CD8-positive, alpha-beta memory T cell (primary cell): ENCODE data around the gene APOC4. TPM values are rescaled to one million over a fixed set of nuclear protein-coding genes. Genes with fewer than 3 reads are reported as not detected.
A peak's percentile ranks its signal among the peaks of the same experiment; 100 is the strongest.
"Not testable (repeated sequence)": the region's sequence is repeated elsewhere in the genome, so short reads cannot be mapped to it uniquely, and the experiment has no call there.

Experiments
- CTCF ChIA-PET: fragments of 350-600 bp; sonication (Branson Sonifier 250); formaldehyde crosslinking; loops from one replicate; lab custom pipeline; 2021; ENCODE audit warnings: antibody characterized with exemption; lab: Charles Lee
- POLR2A ChIA-PET: fragments of 350-600 bp; sonication (Branson Sonifier 250); formaldehyde crosslinking; loops from one replicate; lab custom pipeline; 2021; ENCODE audit warnings: antibody characterized with exemption; lab: Charles Lee
- DNase-seq, 5 donors: peaks; one replicate each; pipeline versions ENCODE4 v3.0.0 to v3.0.0-alpha.2; 2020 to 2022; ENCODE audit warnings: mixed read lengths in 1 of 5
- H3K27ac ChIP-seq: one replicate; pipeline ENCODE4 v1.7.0; 2013; ENCODE audit warnings: low read depth, mild to moderate bottlenecking, low read length, moderate library complexity
- H3K27me3 ChIP-seq: 2 replicates; pipeline ENCODE4 v1.7.0; 2013; ENCODE audit warnings: low read length, mild to moderate bottlenecking; ENCODE audit not compliant: insufficient read depth, poor library complexity, severe bottlenecking
- H3K36me3 ChIP-seq: 2 replicates; pipeline ENCODE4 v1.7.0; 2013; ENCODE audit warnings: mild to moderate bottlenecking, low read length, moderate library complexity; ENCODE audit not compliant: insufficient read depth
- H3K4me1 ChIP-seq: 2 replicates; pipeline ENCODE4 v1.7.0; 2013; ENCODE audit warnings: mild to moderate bottlenecking, low read length, moderate library complexity; ENCODE audit not compliant: insufficient read depth
- H3K4me3 ChIP-seq: 2 replicates; pipeline ENCODE4 v1.7.0; 2013; ENCODE audit warnings: mild to moderate bottlenecking, low read length
- H3K9me3 ChIP-seq: 2 replicates; pipeline ENCODE4 v1.7.0; 2013; ENCODE audit warnings: mild to moderate bottlenecking, low read length
- H3K27ac Mint-ChIP-seq, 8 donors: one replicate each; pipeline ENCODE4 v1.8.0; 2020 to 2021; ENCODE audit warnings: mixed read lengths in 8 of 8, mild to moderate bottlenecking in 6 of 8, inconsistent platforms in 3 of 8, moderate library complexity in 3 of 8
- H3K27me3 Mint-ChIP-seq, 2 donors: one replicate each; pipeline ENCODE4 v1.8.0; 2020 to 2021; ENCODE audit warnings: mixed read lengths in 2 of 2, mild to moderate bottlenecking in 1 of 2, moderate library complexity in 1 of 2
- H3K36me3 Mint-ChIP-seq, 3 donors: one replicate each; pipeline ENCODE4 v1.8.0; 2020 to 2021; ENCODE audit warnings: mixed read lengths in 3 of 3, inconsistent platforms in 1 of 3, mild to moderate bottlenecking in 1 of 3
- H3K4me1 Mint-ChIP-seq, 3 donors: one replicate each; pipeline ENCODE4 v1.8.0; 2020 to 2021; ENCODE audit warnings: mixed read lengths in 3 of 3, inconsistent platforms in 1 of 3, mild to moderate bottlenecking in 1 of 3
- H3K4me3 Mint-ChIP-seq, 7 donors: one replicate each; pipeline ENCODE4 v1.8.0; 2020 to 2021; ENCODE audit warnings: mixed read lengths in 7 of 7, mild to moderate bottlenecking in 6 of 7, moderate library complexity in 4 of 7, inconsistent platforms in 2 of 7
- H3K9me3 Mint-ChIP-seq, 5 donors: one replicate each; pipeline ENCODE4 v1.8.0; 2020 to 2022; ENCODE audit warnings: mixed read lengths in 5 of 5, mild to moderate bottlenecking in 3 of 5, moderate library complexity in 2 of 5, inconsistent platforms in 1 of 5
- polyA plus RNA-seq: library from polyadenylated mRNA; unstranded; fragments of 300-500 nt; fragmentation: Illumina TruSeq; gene quantifications from one replicate; pipeline ENCODE4 v1.2.3, GENCODE V29; 2021
- total RNA-seq, 2 experiments: library from RNA; stranded (reverse); gene quantifications; one replicate each; pipeline ENCODE4 v1.2.3, GENCODE V29; 2021

Gene APOC4
- total and polyA plus RNA-seq, 3 experiments from 2014 or later, result not detected

DNA sequence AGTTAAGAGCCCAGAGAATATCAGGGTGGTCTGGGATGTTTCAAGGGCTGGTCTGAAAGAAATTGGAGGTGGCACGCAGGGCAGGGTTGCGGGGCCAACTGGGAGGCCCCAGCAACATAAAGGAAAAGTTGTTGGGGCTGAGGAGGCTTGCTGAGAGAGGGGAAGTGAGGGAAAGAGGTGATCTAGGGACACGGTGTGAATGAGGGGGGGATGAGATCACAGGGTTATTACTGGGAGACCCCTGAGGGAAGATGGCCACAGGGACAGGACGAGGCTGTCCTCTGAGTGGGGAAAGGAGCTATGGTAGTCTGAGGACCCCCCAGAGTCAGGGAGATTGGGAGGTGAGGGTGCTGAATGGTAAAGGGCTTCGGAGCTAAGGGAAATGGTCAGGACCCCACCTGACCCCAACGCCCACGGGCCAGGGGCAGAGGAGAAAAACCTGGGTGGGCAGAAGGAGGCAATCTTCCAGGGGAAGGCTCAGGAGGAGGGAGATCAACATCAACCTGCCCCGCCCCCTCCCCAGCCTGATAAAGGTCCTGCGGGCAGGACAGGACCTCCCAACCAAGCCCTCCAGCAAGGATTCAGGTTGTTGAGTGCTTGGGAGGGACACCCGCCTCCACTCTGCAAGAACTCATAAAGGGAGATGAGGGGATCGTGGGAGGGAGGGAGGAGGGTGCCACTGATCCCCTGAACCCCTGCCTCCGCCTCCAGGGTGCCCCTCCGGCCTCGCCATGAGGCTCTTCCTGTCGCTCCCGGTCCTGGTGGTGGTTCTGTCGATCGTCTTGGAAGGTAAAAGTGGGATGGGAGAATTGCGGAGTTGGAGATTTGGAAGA lies 15.6 kb upstream of the APOC4 start:
- H3K4me3 ChIP-seq, POLR2A ChIA-PET, H3K36me3 ChIP-seq, H3K9me3 Mint-ChIP-seq, H3K27ac Mint-ChIP-seq, H3K27ac ChIP-seq, H3K4me1 Mint-ChIP-seq, H3K4me1 ChIP-seq, DNase-seq, H3K36me3 Mint-ChIP-seq, H3K9me3 ChIP-seq: not testable (repeated sequence)
- CTCF ChIA-PET, result interaction anchor here (0.6 to 1.4 kb wide), 2 partner anchors 11 to 26 kb away, joined by 3 to 4 read pairs; no protein-coding TSS in a partner anchor
- H3K4me3 Mint-ChIP-seq, result peak overlapping the region in 4 of 7 donors; percentile 41 to 57 (median 50)
- H3K27me3 ChIP-seq, result peaks cover 10% of the 10 kb centered on the region
- peaks cover 12 to 33% of the 10 kb centered on the region in 2 donors for H3K27me3 Mint-ChIP-seq

GRCh38 chr19:44927746-44928145 lies 14.3 kb upstream of the APOC4 start:
- no peaks in the 10 kb centered on the region for H3K9me3 Mint-ChIP-seq
- no peak overlapping the region for H3K27ac ChIP-seq
- no peak overlapping the region for H3K27ac Mint-ChIP-seq
- no peak overlapping the region for H3K4me3 Mint-ChIP-seq
- no peaks in the 10 kb centered on the region for H3K36me3 Mint-ChIP-seq
- no peaks in the 10 kb centered on the region for H3K4me1 ChIP-seq
- peaks cover 12 to 33% of the 10 kb centered on the region in 2 donors for H3K27me3 Mint-ChIP-seq
- peaks cover 0 to 5% (median 4%) of the 10 kb centered on the region in 3 donors for H3K4me1 Mint-ChIP-seq
- CTCF ChIA-PET, result no interaction called here
- POLR2A ChIA-PET, result no interaction called here
- no peak for DNase-seq
- no peaks in the 10 kb centered on the region for H3K9me3 ChIP-seq
- H3K4me3 ChIP-seq, result no peak overlapping the region
- H3K27me3 ChIP-seq, result peaks cover 10% of the 10 kb centered on the region
- no peaks in the 10 kb centered on the region for H3K36me3 ChIP-seq

GRCh38 chr19:44930088-44930487 lies 11.9 kb upstream of the APOC4 start:
- Histone ChIP-seq H3K4me1 (no peaks in the 10 kb centered on the region), H3K4me3 (no peak overlapping the region), H3K27me3 (peaks cover 10% of the 10 kb centered on the region), H3K9me3 (no peaks in the 10 kb centered on the region), H3K36me3 (no peaks in the 10 kb centered on the region), H3K27ac (no peak overlapping the region)
- Mint-ChIP-seq H3K4me3 (no peak overlapping the region), H3K9me3 (no peaks in the 10 kb centered on the region), H3K27ac (no peak overlapping the region), H3K36me3 (no peaks in the 10 kb centered on the region), H3K27me3 (peaks cover 12 to 25% of the 10 kb centered on the region in 2 donors), H3K4me1 (peaks cover 0 to 5% (median 4%) of the 10 kb centered on the region in 3 donors)
- ChIA-PET CTCF (no interaction called here), POLR2A (no interaction called here)
- DNase-seq, result no peak

- Mint-ChIP-seq H3K36me3 (no peaks in the 10 kb centered on the region), H3K27me3 (peaks cover 5 to 11% of the 10 kb centered on the region in 2 donors), H3K4me1 (peaks cover 0 to 5% (median 4%) of the 10 kb centered on the region in 3 donors), H3K4me3 (no peak overlapping the region), H3K9me3 (no peaks in the 10 kb centered on the region), H3K27ac (no peak overlapping the region)
- ChIA-PET POLR2A (no interaction called here), CTCF (no interaction called here)
- Histone ChIP-seq H3K27ac (no peak overlapping the region), H3K4me1 (no peaks in the 10 kb centered on the region), H3K36me3 (no peaks in the 10 kb centered on the region), H3K27me3 (peaks cover 9% of the 10 kb centered on the region), H3K4me3 (no peak overlapping the region), H3K9me3 (no peaks in the 10 kb centered on the region)
- DNase-seq, result no peak
Measured at GRCh38 chr19:44931541-44931940, 10.5 kb upstream of the APOC4 start.

DNA sequence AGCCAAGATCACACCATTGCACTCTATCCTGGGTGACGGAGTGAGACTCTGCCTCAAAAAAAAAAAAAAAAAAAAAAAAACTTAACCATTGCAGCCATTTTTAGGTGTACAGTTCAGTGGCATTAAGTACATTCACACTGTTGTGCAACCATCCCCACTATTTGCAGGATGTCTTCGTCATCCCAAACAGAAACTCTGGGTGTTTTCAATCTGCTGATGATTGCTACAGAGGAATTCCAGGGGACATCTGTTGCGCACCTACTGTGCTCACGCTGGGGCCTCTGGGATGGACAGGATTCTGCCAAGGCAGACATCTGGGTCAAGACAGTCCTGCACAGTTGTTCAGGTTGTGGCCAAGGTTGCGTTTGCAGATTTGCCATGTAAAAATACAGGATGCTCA lies 2.4 kb upstream of the APOC4 start:
- no peaks in the 10 kb centered on the region for H3K4me1 Mint-ChIP-seq
- H3K4me3 Mint-ChIP-seq, result no peak overlapping the region
- peaks cover 2 to 7% of the 10 kb centered on the region in 2 donors for H3K27me3 Mint-ChIP-seq
- Histone ChIP-seq H3K4me1 (no peaks in the 10 kb centered on the region), H3K9me3 (no peaks in the 10 kb centered on the region), H3K27me3 (no peaks in the 10 kb centered on the region), H3K27ac (no peak overlapping the region), H3K36me3 (no peaks in the 10 kb centered on the region), H3K4me3 (no peak overlapping the region)
- ChIA-PET POLR2A (no interaction called here), CTCF (no interaction called here)
- DNase-seq, result no peak
- H3K27ac Mint-ChIP-seq, result no peak overlapping the region
- H3K9me3 Mint-ChIP-seq, result no peaks in the 10 kb centered on the region
- no peaks in the 10 kb centered on the region for H3K36me3 Mint-ChIP-seq

DNA sequence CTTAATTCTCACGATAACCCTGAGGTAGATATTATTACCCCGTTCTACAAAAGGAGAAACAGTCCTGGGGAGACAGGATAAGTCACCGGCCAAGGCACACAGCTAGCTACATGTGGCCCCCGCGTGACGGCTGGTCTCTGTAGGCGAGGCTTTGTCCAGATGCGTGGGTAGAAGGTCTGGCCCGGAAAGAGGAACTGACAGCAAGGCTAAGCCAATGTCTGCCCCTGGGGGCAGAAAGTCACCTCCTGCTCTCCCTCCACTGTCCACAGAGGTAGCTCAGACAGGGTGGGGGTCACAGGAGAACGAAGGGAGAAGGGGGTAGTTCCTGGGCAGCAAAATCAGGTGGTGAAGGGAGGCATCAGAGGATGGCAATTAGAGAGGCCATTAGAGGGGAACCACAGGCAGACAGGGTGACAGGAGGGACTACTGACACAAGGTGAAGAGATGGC lies 1.8 kb downstream of the APOC4 start:
- ChIA-PET CTCF (no interaction called here), POLR2A (no interaction called here)
- Histone ChIP-seq H3K27me3 (no peaks in the 10 kb centered on the region), H3K4me3 (no peak overlapping the region), H3K9me3 (no peaks in the 10 kb centered on the region), H3K36me3 (no peaks in the 10 kb centered on the region), H3K4me1 (no peaks in the 10 kb centered on the region), H3K27ac (no peak overlapping the region)
- Mint-ChIP-seq H3K9me3 (no peaks in the 10 kb centered on the region), H3K27ac (peak overlapping the region in 1 of 8 donors; percentile 36), H3K27me3 (peaks cover 2 to 7% of the 10 kb centered on the region in 2 donors), H3K36me3 (peaks cover 0 to 2% (median 0%) of the 10 kb centered on the region in 3 donors), H3K4me1 (no peaks in the 10 kb centered on the region), H3K4me3 (no peak overlapping the region)
- no peak for DNase-seq

DNA sequence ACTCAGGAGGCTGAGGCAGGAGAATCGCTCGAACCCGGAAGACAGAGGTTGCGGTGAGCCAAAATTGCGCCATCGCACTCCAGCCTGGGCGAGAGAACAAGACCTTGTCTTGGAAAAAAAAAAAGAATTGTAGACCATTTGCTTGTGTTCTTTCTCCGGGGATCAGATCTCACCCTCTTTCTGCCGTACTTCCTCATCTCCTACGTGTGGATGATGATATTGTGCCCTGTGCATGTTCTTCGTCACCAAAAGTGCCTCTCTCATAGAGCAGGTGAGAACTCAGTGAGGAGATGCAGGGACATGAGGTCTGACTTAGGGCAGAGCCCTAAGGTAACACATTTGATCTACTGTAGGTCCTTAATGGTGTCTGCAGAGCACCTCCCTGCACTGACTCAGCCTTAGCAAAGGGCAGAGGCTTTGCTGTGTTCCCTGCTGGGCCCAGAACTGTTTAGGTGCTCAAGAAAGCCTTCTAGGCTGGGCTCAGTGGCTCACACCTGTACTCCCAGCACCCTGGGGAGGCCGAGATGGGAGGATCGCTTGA lies 5.1 kb downstream of the APOC4 start:
- CTCF ChIA-PET, result no interaction called here
- H3K27me3 Mint-ChIP-seq, result peaks cover 2 to 7% of the 10 kb centered on the region in 2 donors
- peaks cover 2 to 5% (median 4%) of the 10 kb centered on the region in 3 donors for H3K4me1 Mint-ChIP-seq
- H3K9me3 Mint-ChIP-seq, result no peaks in the 10 kb centered on the region
- H3K27ac Mint-ChIP-seq, result no peak overlapping the region
- H3K36me3 Mint-ChIP-seq, result peaks cover 0 to 9% (median 2%) of the 10 kb centered on the region in 3 donors
- no peaks in the 10 kb centered on the region for H3K27me3 ChIP-seq
- H3K27ac ChIP-seq, result no peak overlapping the region
- H3K4me3 Mint-ChIP-seq, result no peak overlapping the region
- POLR2A ChIA-PET, result no interaction called here
- no peaks in the 10 kb centered on the region for H3K36me3 ChIP-seq
- no peak for DNase-seq
- no peaks in the 10 kb centered on the region for H3K9me3 ChIP-seq
- no peaks in the 10 kb centered on the region for H3K4me1 ChIP-seq
- H3K4me3 ChIP-seq, result no peak overlapping the region

DNA sequence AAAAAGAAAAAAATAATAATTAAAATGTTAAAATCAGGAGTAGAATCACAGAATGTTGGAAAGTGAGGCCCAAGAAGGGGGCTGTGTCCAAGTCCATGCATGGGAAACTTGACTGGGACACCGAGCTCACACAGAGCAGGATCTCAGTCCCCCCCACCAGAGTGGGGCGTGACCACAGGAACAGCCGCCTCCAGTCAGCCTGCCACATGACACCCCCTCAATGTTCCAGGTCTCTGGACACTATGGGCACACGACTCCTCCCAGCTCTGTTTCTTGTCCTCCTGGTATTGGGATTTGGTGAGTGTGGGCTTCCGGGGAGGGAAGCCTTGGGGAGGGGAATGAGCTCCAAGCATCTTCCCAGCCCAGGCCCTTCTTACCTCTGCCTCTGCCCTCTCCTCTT lies 6.2 kb downstream of the APOC4 start:
- DNase-seq, result no peak
- no peaks in the 10 kb centered on the region for H3K9me3 ChIP-seq
- H3K27ac ChIP-seq, result no peak overlapping the region
- no peaks in the 10 kb centered on the region for H3K27me3 ChIP-seq
- no peak overlapping the region for H3K4me3 ChIP-seq
- H3K36me3 Mint-ChIP-seq, result peaks cover 0 to 9% (median 2%) of the 10 kb centered on the region in 3 donors
- POLR2A ChIA-PET, result no interaction called here
- no peak overlapping the region for H3K27ac Mint-ChIP-seq
- H3K36me3 ChIP-seq, result no peaks in the 10 kb centered on the region
- H3K4me1 Mint-ChIP-seq, result peaks cover 2 to 5% (median 4%) of the 10 kb centered on the region in 3 donors
- H3K9me3 Mint-ChIP-seq, result no peaks in the 10 kb centered on the region
- CTCF ChIA-PET, result interaction anchor here (0.8 kb wide), 1 partner anchor 95 kb away, joined by 3 read pairs; no protein-coding TSS in a partner anchor
- no peak overlapping the region for H3K4me3 Mint-ChIP-seq
- peaks cover 0 to 3% of the 10 kb centered on the region in 2 donors for H3K27me3 Mint-ChIP-seq
- H3K4me1 ChIP-seq, result no peaks in the 10 kb centered on the region
